Cardiac septum (tissue), 1 donor: ENCODE measurements around the gene BIN2. TPM values are rescaled to one million over a fixed set of nuclear protein-coding genes. Genes with fewer than 3 reads are reported as not detected.

Experiments used
- DNase-seq: peaks from one replicate; pipeline ENCODE4 v3.0.0-alpha.2; 2020; ENCODE audit warnings: low spot score
- intact Hi-C: fragments of 100-400 bp; cut with DNase I; formaldehyde crosslinking; loops from one replicate; pipeline ENCODE4 v1.14.0; 2022
- total RNA-seq: library from RNA; stranded (reverse); fragmentation: NEBNext Ultra II Directional; extraction: Animal tissue kit (Norgen Biotek cat#: 25700); gene quantifications from one replicate; pipeline ENCODE4 v1.2.1, GENCODE V29; 2021
- donor health status: DM: no; HTN: no; CAD: no.

Gene BIN2
- total RNA-seq, 1 donor from 2014 or later, result 2.4 TPM

GRCh38 chr12:51232642-51233041, 91.3 kb downstream of the BIN2 start:
- intact Hi-C loops, result no loop called here
- no peak for DNase-seq

Other genes with a start within 250 kb of the BIN2 start
- 30.1 TPM for gene CSRNP2, start 240.6 kb downstream of the BIN2 start, total RNA-seq
- gene TFCP2, start 151.0 kb downstream of the BIN2 start, total RNA-seq, result 20.2 TPM
- gene POU6F1, start 106.1 kb downstream of the BIN2 start, total RNA-seq, result 9.1 TPM
- 169 TPM for gene DAZAP2, start 85.3 kb downstream of the BIN2 start, total RNA-seq
- 4.4 TPM for gene SMAGP, start 53.8 kb downstream of the BIN2 start, total RNA-seq
- gene CELA1, start 22.5 kb upstream of the BIN2 start, total RNA-seq, result not detected
- 0.65 TPM for gene GALNT6, start 67.2 kb upstream of the BIN2 start, total RNA-seq
- gene SLC4A8, start 100.7 kb upstream of the BIN2 start, total RNA-seq, result 0.86 TPM